ENCODE measurements around the gene SPDYA. TPM values are rescaled to one million over a fixed set of nuclear protein-coding genes. Genes with fewer than 3 reads are reported as not detected.

SPDYA gene
- total and polyA plus RNA-seq, 2 of the 13 experiments (the other 11 are each of a cell fraction or from before 2014, with no cell fraction given): 0.32 to 0.75 TPM

- H3K9me3 ChIP-seq (ENCODE audit: low read length): no peaks in the 10 kb centered on the region
- CTCF ChIA-PET (ENCODE audit: low intra/inter-chr PET ratio, low total read pairs): no interaction called here
- in situ Hi-C loops (cut with HindIII; ENCODE audit: extremely low pct_ligation_motif_present, low pct_unique_long_range_greater_than_20kb): no loop called here
- ATAC-seq (peak; percentile 9; the same call in 2 of the 3 replicates), FAIRE-seq (no peak), DNase-seq (ENCODE audit: low spot score) (no peak)
- no peaks in the 10 kb centered on the region for H4K20me1 ChIP-seq (ENCODE audit: insufficient read depth, low read length)
- no peak overlapping the region for H3K4me2 ChIP-seq (ENCODE audit: low read depth, low read length)
- no peak overlapping the region for H3K4me3 ChIP-seq (replicated peaks in 1 of 3; ENCODE audit: insufficient read depth in 1 of 3, low read depth in 2 of 3, low read length in 3 of 3)
- H3K27ac ChIP-seq (ENCODE audit: extremely low read length, insufficient read depth, low read length): no peak overlapping the region
- POLR2A ChIA-PET: no interaction called here
- no peaks in the 10 kb centered on the region for H3K4me1 ChIP-seq (ENCODE audit: insufficient read depth, low read length)
- H3K27me3 ChIP-seq (ENCODE audit: control insufficient read depth in 1 of 2, insufficient read depth in 2 of 2, low read length in 2 of 2): no peaks in the 10 kb centered on the region
- no peaks in the 10 kb centered on the region for H3K79me2 ChIP-seq (ENCODE audit: insufficient read depth, low read length)
- no peak overlapping the region for H2AFZ ChIP-seq (ENCODE audit: low read length)
- WGBS (ENCODE audit: low lambda C conversion rate): 95% methylated on average over 10 of the region's 10 CpGs
- peaks cover 3 to 4% of the 10 kb centered on the region in 2 experiments; a peak in 1 of 5 replicates for H3K36me3 ChIP-seq (replicated peaks in 1 of 2; ENCODE audit: control insufficient read depth in 1 of 2, insufficient read depth in 2 of 2, low read length in 2 of 2)
- TF ChIP-seq MEF2D (CRISPR knock-in tag; IDR thresholded peaks at IDR 0.05): no peak
- TF ChIP-seq HNRNPUL1 (IDR thresholded peaks at IDR 0.05; ENCODE audit: low read depth, low read length): no peak
- TF ChIP-seq SP140L (CRISPR knock-in tag; IDR thresholded peaks at IDR 0.05; ENCODE audit: borderline replicate concordance): no peak
- TF ChIP-seq CAMTA2 (CRISPR knock-in tag; IDR thresholded peaks at IDR 0.05; ENCODE audit: borderline replicate concordance): no peak
- TF ChIP-seq ZNF737 (CRISPR knock-in tag; IDR thresholded peaks at IDR 0.05; ENCODE audit: borderline replicate concordance): no peak
- no peak for TF ChIP-seq KLF15 (CRISPR knock-in tag; IDR thresholded peaks at IDR 0.05; ENCODE audit: borderline replicate concordance)
- no peak for TF ChIP-seq SMAD1 (CRISPR knock-in tag; IDR thresholded peaks at IDR 0.05; ENCODE audit: borderline replicate concordance, low read depth)
- TF ChIP-seq ZNF589 (CRISPR knock-in tag; conservative IDR thresholded peaks at IDR 0.05): no peak
- no peak for TF ChIP-seq ZNF547 (CRISPR knock-in tag; IDR thresholded peaks at IDR 0.05)
- TF ChIP-seq AGO2 (optimal IDR thresholded peaks at IDR 0.05; ENCODE audit: low read depth, low read length): no peak
- no TSS peak for BruUV-seq (replicated peaks)
- no peak overlapping the region for H3K9ac ChIP-seq (ENCODE audit: insufficient read depth, low read depth, low read length)
- intact Hi-C loops (cut with micrococcal nuclease; ENCODE audit: unreplicated experiment): no loop called here
Measured at GRCh38 chr2:28809927-28810326, 707 bp upstream of the SPDYA start.

- no peak overlapping the region for H3K4me2 ChIP-seq (ENCODE audit: low read depth, low read length)
- FAIRE-seq (no peak), ATAC-seq (no peak), DNase-seq (ENCODE audit: low spot score) (no peak)
- no peak overlapping the region for H3K4me3 ChIP-seq (replicated peaks in 1 of 3; ENCODE audit: insufficient read depth in 1 of 3, low read depth in 2 of 3, low read length in 3 of 3)
- H3K27me3 ChIP-seq (ENCODE audit: control insufficient read depth in 1 of 2, insufficient read depth in 2 of 2, low read length in 2 of 2): no peaks in the 10 kb centered on the region
- H3K36me3 ChIP-seq (replicated peaks in 1 of 2; ENCODE audit: control insufficient read depth in 1 of 2, insufficient read depth in 2 of 2, low read length in 2 of 2): no peaks in the 10 kb centered on the region
- H4K20me1 ChIP-seq (ENCODE audit: insufficient read depth, low read length): no peaks in the 10 kb centered on the region
- CTCF ChIA-PET (ENCODE audit: low intra/inter-chr PET ratio, low total read pairs): no interaction called here
- intact Hi-C loops (cut with micrococcal nuclease; ENCODE audit: unreplicated experiment): no loop called here
- no peaks in the 10 kb centered on the region for H3K79me2 ChIP-seq (ENCODE audit: insufficient read depth, low read length)
- TF ChIP-seq REXO4 (CRISPR knock-in tag; IDR thresholded peaks at IDR 0.05; ENCODE audit: borderline replicate concordance) (no peak), ZBTB4 (CRISPR knock-in tag; IDR thresholded peaks at IDR 0.05; ENCODE audit: borderline replicate concordance) (no peak), CREB3 (CRISPR knock-in tag; IDR thresholded peaks at IDR 0.05) (no peak), ZNF598 (CRISPR knock-in tag; IDR thresholded peaks at IDR 0.05; ENCODE audit: borderline replicate concordance) (no peak)
- H3K9ac ChIP-seq (ENCODE audit: insufficient read depth, low read depth, low read length): no peak overlapping the region
- no TSS peak for BruUV-seq (replicated peaks)
- WGBS (ENCODE audit: low lambda C conversion rate): 82% methylated on average over 3 of the region's 3 CpGs
- no peak overlapping the region for H3K27ac ChIP-seq (ENCODE audit: extremely low read length, insufficient read depth, low read length)
- POLR2A ChIA-PET: no interaction called here
- no peaks in the 10 kb centered on the region for H3K9me3 ChIP-seq (ENCODE audit: low read length)
- in situ Hi-C loops (cut with HindIII; ENCODE audit: extremely low pct_ligation_motif_present, low pct_unique_long_range_greater_than_20kb): no loop called here
- H3K4me1 ChIP-seq (ENCODE audit: insufficient read depth, low read length): no peaks in the 10 kb centered on the region; the same call in 1 of the 2 replicates
- H2AFZ ChIP-seq (ENCODE audit: low read length): no peak overlapping the region
Measured at GRCh38 chr2:28818053-28818452, 7.4 kb downstream of the SPDYA start.

Data from HepG2 (cell line).